HCT116 (cell line): ENCODE measurements around the gene TCEA3. TPM values are rescaled to one million over a fixed set of nuclear protein-coding genes. Genes with fewer than 3 reads are reported as not detected.

ENCODE experiments used
- ELF1 ChIP-seq: IDR thresholded peaks from 2 replicates; pipeline ENCODE4 v1.6.1; 2012; ENCODE audit warnings: low read depth, borderline replicate concordance
- EZH2phosphoT487 ChIP-seq: fragments of 200-600 bp; IDR thresholded peaks from 2 replicates; pipeline ENCODE4 v1.6.1; 2018; ENCODE audit warnings: antibody characterized with exemption, borderline replicate concordance
- JUND ChIP-seq: IDR thresholded peaks from 2 replicates; pipeline ENCODE4 v1.6.1; 2012
- MAX ChIP-seq: IDR thresholded peaks from 2 replicates; pipeline ENCODE4 v1.6.1; 2012
- POLR2AphosphoS5 ChIP-seq: IDR thresholded peaks from 2 replicates; pipeline ENCODE4 v1.6.1; 2011; ENCODE audit warnings: mild to moderate bottlenecking, low read depth, low read length, moderate library complexity
- SRF ChIP-seq: IDR thresholded peaks from 2 replicates; pipeline ENCODE4 v1.6.1; 2012; ENCODE audit warnings: low read depth
- ZBTB33 ChIP-seq: IDR thresholded peaks from 2 replicates; pipeline ENCODE4 v1.6.1; 2011; ENCODE audit warnings: mild to moderate bottlenecking, low read length, moderate library complexity; ENCODE audit not compliant: insufficient replicate concordance; ENCODE audit errors: extremely low read depth
- ZFX ChIP-seq: fragments of 450-650 bp; IDR thresholded peaks from 2 replicates; pipeline ENCODE4 v1.6.1; 2017
- total RNA-seq: library from RNA; stranded (reverse); gene quantifications from one replicate; pipeline ENCODE4 v1.2.1, GENCODE V29; 2021; ENCODE audit not compliant: unreplicated experiment
- TF ChIP-seq, protein P1 (sequence below), 3 experiments: fragments of 200-600 bp in 1 of 3; sonication (generic) in 1 of 3; IDR thresholded peaks in 2 of 3; conservative IDR thresholded peaks in 1 of 3; 2 replicates each; pipeline ENCODE4 v1.5.1; 2012 to 2017; ENCODE audit warnings: low read depth in 2 of 3, low read length in 2 of 3, antibody characterized with exemption in 1 of 3, borderline replicate concordance in 1 of 3, control low read depth in 1 of 3, mild to moderate bottlenecking in 1 of 3, mixed read lengths in 1 of 3, mixed run types in 1 of 3, moderate library complexity in 1 of 3; ENCODE audit not compliant: insufficient read depth in 1 of 3

The TCEA3 gene
- total RNA-seq, 1 experiment from 2014 or later: 3.7 TPM

- TF ChIP-seq ZBTB33 (no peak), JUND (no peak), POLR2AphosphoS5 (no peak), ELF1 (no peak), ZFX (no peak), SRF (no peak), MAX (no peak), EZH2phosphoT487 (no peak)
- TF ChIP-seq, protein P1, sequence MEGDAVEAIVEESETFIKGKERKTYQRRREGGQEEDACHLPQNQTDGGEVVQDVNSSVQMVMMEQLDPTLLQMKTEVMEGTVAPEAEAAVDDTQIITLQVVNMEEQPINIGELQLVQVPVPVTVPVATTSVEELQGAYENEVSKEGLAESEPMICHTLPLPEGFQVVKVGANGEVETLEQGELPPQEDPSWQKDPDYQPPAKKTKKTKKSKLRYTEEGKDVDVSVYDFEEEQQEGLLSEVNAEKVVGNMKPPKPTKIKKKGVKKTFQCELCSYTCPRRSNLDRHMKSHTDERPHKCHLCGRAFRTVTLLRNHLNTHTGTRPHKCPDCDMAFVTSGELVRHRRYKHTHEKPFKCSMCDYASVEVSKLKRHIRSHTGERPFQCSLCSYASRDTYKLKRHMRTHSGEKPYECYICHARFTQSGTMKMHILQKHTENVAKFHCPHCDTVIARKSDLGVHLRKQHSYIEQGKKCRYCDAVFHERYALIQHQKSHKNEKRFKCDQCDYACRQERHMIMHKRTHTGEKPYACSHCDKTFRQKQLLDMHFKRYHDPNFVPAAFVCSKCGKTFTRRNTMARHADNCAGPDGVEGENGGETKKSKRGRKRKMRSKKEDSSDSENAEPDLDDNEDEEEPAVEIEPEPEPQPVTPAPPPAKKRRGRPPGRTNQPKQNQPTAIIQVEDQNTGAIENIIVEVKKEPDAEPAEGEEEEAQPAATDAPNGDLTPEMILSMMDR (IDR thresholded peaks at IDR 0.05 in 2 of 3, conservative IDR thresholded peaks at IDR 0.05 in 1 of 3; ENCODE audit: borderline replicate concordance in 1 of 3, insufficient read depth in 1 of 3, low read depth in 2 of 3, low read length in 2 of 3): no peak
Observed at GRCh38 chr1:23425193-23425494, 596 bp upstream of the TCEA3 start (continued).
